HCT116 (cell line): ENCODE data around the gene C17orf100. TPM values are rescaled to one million over a fixed set of nuclear protein-coding genes. Genes with fewer than 3 reads are reported as not detected.
A peak's percentile ranks its signal among the peaks of the same experiment; 100 is the strongest.

Experiments used
- ATAC-seq: fragments of 200-7000 bp; cut with Tn5 transposase; 2 replicates; pipeline ENCODE4 v1.9.1; 2020; ENCODE audit warnings: mild to moderate bottlenecking, moderate library complexity
- BruUV-seq: library from RNA; stranded (reverse); fragments of 400-500 nt; replicated peaks from 2 replicates; lab custom pipeline; 2021; lab: Mats Ljungman, UMichigan
- CTCF ChIA-PET: fragments of 300-600 bp; sonication (Branson Sonifier 250); formaldehyde crosslinking; loops from one replicate; lab custom pipeline; 2021; ENCODE audit warnings: antibody characterized with exemption; lab: Charles Lee
- POLR2A ChIA-PET: fragments of 300-600, 350-600 bp; sonication (Branson Sonifier 250); formaldehyde crosslinking; loops from one replicate; lab custom pipeline; 2021; ENCODE audit warnings: antibody characterized with exemption; lab: Charles Lee
- RAD21 ChIA-PET, 2 experiments: fragments of 300-600 bp; sonication (Branson Sonifier 250); formaldehyde crosslinking; loops; one replicate each; lab custom pipeline; 2023; ENCODE audit warnings: low total read pairs in 2 of 2; ENCODE audit not compliant: uncharacterized antibody in 2 of 2, unreplicated experiment in 2 of 2, low non-redundant PET in 1 of 2; lab: Charles Lee
- DNase-seq: peaks from one replicate; pipeline ENCODE4 v3.0.0-alpha.2; 2010; ENCODE audit warnings: low read depth, low spot score
- H2AFZ ChIP-seq: fragments of 200-600 bp; shearing (Covaris generic), sonication (generic); 2 replicates; pipeline ENCODE4 v1.6.1; 2017; ENCODE audit warnings: low read depth, mixed run types, mixed read lengths, antibody characterized with exemption, low read length; ENCODE audit not compliant: poor library complexity, severe bottlenecking
- H3K27ac ChIP-seq: 2 replicates; pipeline ENCODE4 v1.5.1; 2012; ENCODE audit warnings: low read depth, low read length
- H3K27me3 ChIP-seq: fragments of 200-600 bp; sonication (generic); 2 replicates; pipeline ENCODE4 v1.6.1; 2016; ENCODE audit warnings: mixed run types, low read length, mixed read lengths; ENCODE audit not compliant: insufficient read depth
- H3K36me3 ChIP-seq, 2 experiments: fragments of 200-500 bp in 1 of 2; fragments of 200-600 bp in 1 of 2; sonication (Bioruptor generic) in 1 of 2; sonication (generic) in 1 of 2; 2 replicates each; pipeline versions ENCODE4 v1.5.1 to v1.6.1; 2014 to 2016; ENCODE audit warnings: low read length in 2 of 2, inconsistent platforms in 1 of 2, mixed read lengths in 1 of 2, mixed run types in 1 of 2; ENCODE audit not compliant: insufficient read depth in 2 of 2, control insufficient read depth in 1 of 2
- H3K4me1 ChIP-seq, 2 experiments: fragments of 200-600 bp in 1 of 2; sonication (generic) in 1 of 2; 2 replicates each; pipeline versions ENCODE4 v1.5.1 to v1.6.1; 2012 to 2017; ENCODE audit warnings: low read length in 2 of 2, inconsistent platforms in 1 of 2, mild to moderate bottlenecking in 1 of 2, mixed read lengths in 1 of 2, mixed run types in 1 of 2, moderate library complexity in 1 of 2; ENCODE audit not compliant: insufficient read depth in 2 of 2, control insufficient read depth in 1 of 2
- H3K4me2 ChIP-seq: fragments of 200-600 bp; sonication (generic); 2 replicates; pipeline ENCODE4 v1.6.1; 2017; ENCODE audit warnings: mixed run types, low read length, mixed read lengths
- H3K4me3 ChIP-seq, 2 experiments: fragments of 200-600 bp in 1 of 2; sonication (generic) in 1 of 2; replicated peaks in 1 of 2; 2 replicates each; pipeline ENCODE4 v1.5.1; 2011 to 2016; ENCODE audit warnings: low read length in 2 of 2, control low read depth in 1 of 2, low read depth in 1 of 2, mild to moderate bottlenecking in 1 of 2, mixed read lengths in 1 of 2, mixed run types in 1 of 2
- H3K79me2 ChIP-seq: fragments of 200-600 bp; sonication (generic); 2 replicates; pipeline ENCODE4 v1.6.1; 2017; ENCODE audit warnings: mild to moderate bottlenecking, mixed run types, low read length, moderate library complexity, mixed read lengths; ENCODE audit not compliant: insufficient read depth
- H3K9ac ChIP-seq: fragments of 200-600 bp; sonication (generic); 2 replicates; pipeline ENCODE4 v1.6.1; 2016; ENCODE audit warnings: low read length, mixed read lengths
- H3K9me2 ChIP-seq: fragments of 200-600 bp; sonication (generic), shearing (Covaris generic); 2 replicates; pipeline ENCODE4 v1.6.1; 2017; ENCODE audit warnings: mixed run types, mild to moderate bottlenecking, moderate library complexity; ENCODE audit not compliant: insufficient read depth
- H3K9me3 ChIP-seq, 2 experiments: fragments of 200-500 bp in 1 of 2; fragments of 200-600 bp in 1 of 2; sonication (Bioruptor generic) in 1 of 2; sonication (generic) in 1 of 2; 2 replicates each; pipeline ENCODE4 v1.6.1; 2014 to 2017; ENCODE audit warnings: low read length in 2 of 2, mixed read lengths in 2 of 2, inconsistent platforms in 1 of 2, low read depth in 1 of 2, mild to moderate bottlenecking in 1 of 2, mixed run types in 1 of 2, moderate library complexity in 1 of 2; ENCODE audit not compliant: control insufficient read depth in 1 of 2, insufficient read depth in 1 of 2
- H4K20me1 ChIP-seq: fragments of 200-600 bp; sonication (generic), shearing (Covaris generic); 2 replicates; pipeline ENCODE4 v1.6.1; 2017; ENCODE audit warnings: mixed run types, mild to moderate bottlenecking, moderate library complexity; ENCODE audit not compliant: insufficient read depth
- ELF1 ChIP-seq: IDR thresholded peaks from 2 replicates; pipeline ENCODE4 v1.6.1; 2012; ENCODE audit warnings: low read depth, borderline replicate concordance
- JUND ChIP-seq: IDR thresholded peaks from 2 replicates; pipeline ENCODE4 v1.6.1; 2012
- POLR2A ChIP-seq: IDR thresholded peaks from 2 replicates; pipeline ENCODE4 v1.7.0; 2011; ENCODE audit warnings: borderline replicate concordance; ENCODE audit not compliant: insufficient read depth, insufficient read length; ENCODE audit errors: extremely low read depth
- RAD21 ChIP-seq: IDR thresholded peaks from 2 replicates; pipeline ENCODE4 v1.6.1; 2012; ENCODE audit warnings: low read depth, mild to moderate bottlenecking
- REST ChIP-seq: IDR thresholded peaks from 2 replicates; pipeline ENCODE4 v1.6.1; 2012; ENCODE audit warnings: low read depth
- SIN3A ChIP-seq: IDR thresholded peaks from 2 replicates; pipeline ENCODE4 v1.6.1; 2012; ENCODE audit warnings: low read depth
- YY1 ChIP-seq: IDR thresholded peaks from 2 replicates; pipeline ENCODE4 v1.6.1; 2011; ENCODE audit warnings: low read length, low read depth, moderate library complexity, mild to moderate bottlenecking; ENCODE audit not compliant: insufficient replicate concordance; ENCODE audit errors: extremely low read depth
- ZNF274 ChIP-seq: fragments of 200-500 bp; sonication (Bioruptor generic); IDR thresholded peaks from 2 replicates; pipeline ENCODE4 v1.6.1; 2014; ENCODE audit warnings: mild to moderate bottlenecking, low read depth, low read length, inconsistent platforms
- intact Hi-C: fragments of 100-400 bp; cut with micrococcal nuclease; formaldehyde crosslinking; loops from 2 replicates; pipeline ENCODE4 v1.10.0; 2022
- total RNA-seq: library from RNA; stranded (reverse); gene quantifications from one replicate; pipeline ENCODE4 v1.2.1, GENCODE V29; 2021; ENCODE audit not compliant: unreplicated experiment
- TF ChIP-seq, protein P1 (sequence below): IDR thresholded peaks from 2 replicates; pipeline ENCODE4 v1.6.1; 2011; ENCODE audit warnings: mild to moderate bottlenecking, low read length, moderate library complexity; ENCODE audit not compliant: insufficient replicate concordance; ENCODE audit errors: extremely low read depth
- TF ChIP-seq, protein P2 (sequence below): IDR thresholded peaks from 2 replicates; pipeline ENCODE4 v1.6.1; 2012

Gene C17orf100
- total RNA-seq, 1 experiment from 2014 or later = 0.76 TPM

GRCh38 chr17:6638046-6638908, 13.3 kb upstream of the C17orf100 start (continued):
- TF ChIP-seq, protein P1, sequence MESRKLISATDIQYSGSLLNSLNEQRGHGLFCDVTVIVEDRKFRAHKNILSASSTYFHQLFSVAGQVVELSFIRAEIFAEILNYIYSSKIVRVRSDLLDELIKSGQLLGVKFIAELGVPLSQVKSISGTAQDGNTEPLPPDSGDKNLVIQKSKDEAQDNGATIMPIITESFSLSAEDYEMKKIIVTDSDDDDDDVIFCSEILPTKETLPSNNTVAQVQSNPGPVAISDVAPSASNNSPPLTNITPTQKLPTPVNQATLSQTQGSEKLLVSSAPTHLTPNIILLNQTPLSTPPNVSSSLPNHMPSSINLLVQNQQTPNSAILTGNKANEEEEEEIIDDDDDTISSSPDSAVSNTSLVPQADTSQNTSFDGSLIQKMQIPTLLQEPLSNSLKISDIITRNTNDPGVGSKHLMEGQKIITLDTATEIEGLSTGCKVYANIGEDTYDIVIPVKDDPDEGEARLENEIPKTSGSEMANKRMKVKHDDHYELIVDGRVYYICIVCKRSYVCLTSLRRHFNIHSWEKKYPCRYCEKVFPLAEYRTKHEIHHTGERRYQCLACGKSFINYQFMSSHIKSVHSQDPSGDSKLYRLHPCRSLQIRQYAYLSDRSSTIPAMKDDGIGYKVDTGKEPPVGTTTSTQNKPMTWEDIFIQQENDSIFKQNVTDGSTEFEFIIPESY = no peak
- TF ChIP-seq REST = no peak
- TF ChIP-seq JUND = no peak
- no peak for TF ChIP-seq RAD21
- no peak for TF ChIP-seq SIN3A

DNA sequence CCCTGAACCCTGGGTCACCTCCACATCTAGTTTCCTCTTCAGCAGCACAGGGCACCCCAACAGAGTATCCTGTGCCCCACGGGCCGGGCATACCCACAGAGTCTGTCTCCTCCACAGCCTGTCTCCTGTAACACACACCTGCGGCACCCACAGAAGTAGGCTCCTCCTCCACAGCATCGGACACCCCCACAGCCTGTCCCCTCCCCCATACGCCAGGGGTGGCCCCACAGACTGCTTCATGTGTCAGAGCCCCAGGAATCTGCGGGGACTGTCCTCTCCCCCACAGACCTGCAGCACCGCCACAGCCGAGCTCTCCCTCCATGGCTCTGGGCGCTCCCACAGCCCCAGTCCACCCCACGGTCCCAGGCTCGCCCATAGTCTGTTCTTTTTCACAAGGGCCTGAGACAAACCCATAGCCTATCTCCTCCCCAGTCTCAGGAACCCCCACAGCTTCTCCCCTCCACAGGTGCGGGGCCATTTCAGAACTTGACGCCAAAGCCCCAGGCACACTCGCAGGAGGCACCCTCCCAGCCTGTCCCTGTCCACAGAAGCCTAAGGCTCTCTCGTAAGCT, 12.5 kb upstream of the C17orf100 start:
- POLR2A ChIA-PET = no interaction called here
- H3K4me1 ChIP-seq = peaks cover 13 to 29% of the 10 kb centered on the region in 2 experiments; a peak in 3 of 4 replicates
- no peak overlapping the region for H2AFZ ChIP-seq
- peaks cover 12 to 25% of the 10 kb centered on the region in 2 experiments; a peak in 3 of 4 replicates for H3K36me3 ChIP-seq
- no peaks in the 10 kb centered on the region for H3K27me3 ChIP-seq
- H3K4me2 ChIP-seq = peak overlapping the region; percentile 85
- intact Hi-C loops = no loop called here
- peak overlapping the region; percentile 94 for H3K27ac ChIP-seq
- H3K79me2 ChIP-seq = peaks cover 49% of the 10 kb centered on the region
- RAD21 ChIA-PET = no interaction called here
- no TSS peak for BruUV-seq
- CTCF ChIA-PET = interaction anchor here (1.2 kb wide), 1 partner anchor 272 kb away, joined by 3 read pairs; no protein-coding TSS in a partner anchor
- H3K9me2 ChIP-seq = no peaks in the 10 kb centered on the region
- DNase-seq = no peak
- ATAC-seq = no peak
- H4K20me1 ChIP-seq = no peaks in the 10 kb centered on the region
- H3K9ac ChIP-seq = peak overlapping the region; percentile 84
- peak overlapping the region; percentile 79 to 88 for H3K4me3 ChIP-seq
- no peaks in the 10 kb centered on the region for H3K9me3 ChIP-seq
- TF ChIP-seq YY1 (no peak), POLR2A (no peak), REST (no peak), ELF1 (no peak), RAD21 (no peak), ZNF274 (no peak)
- TF ChIP-seq, protein P2, sequence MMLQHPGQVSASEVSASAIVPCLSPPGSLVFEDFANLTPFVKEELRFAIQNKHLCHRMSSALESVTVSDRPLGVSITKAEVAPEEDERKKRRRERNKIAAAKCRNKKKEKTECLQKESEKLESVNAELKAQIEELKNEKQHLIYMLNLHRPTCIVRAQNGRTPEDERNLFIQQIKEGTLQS = no peak
